ENCODE measurements around the gene NOL4.

Gene NOL4

GRCh38 chr18:34194239-34194638 lies 30.5 kb downstream of the NOL4 start:
- DNase-seq: no peak

- no peak for DNase-seq
Measured at GRCh38 chr18:34189656-34190435, 34.9 kb downstream of the NOL4 start.

Measured in fibroblast of skin of back (primary cell).